ENCODE measurements around the gene IL20RA. TPM values are rescaled to one million over a fixed set of nuclear protein-coding genes. Genes with fewer than 3 reads are reported as not detected.

IL20RA gene
- total RNA-seq, 1 experiment from 2014 or later = 1.6 TPM

GRCh38 chr6:137025786-137026730, 18.7 kb downstream of the IL20RA start:
- H3K4me3 ChIP-seq (ENCODE audit: low read depth, low read length) = no peak overlapping the region

DNA sequence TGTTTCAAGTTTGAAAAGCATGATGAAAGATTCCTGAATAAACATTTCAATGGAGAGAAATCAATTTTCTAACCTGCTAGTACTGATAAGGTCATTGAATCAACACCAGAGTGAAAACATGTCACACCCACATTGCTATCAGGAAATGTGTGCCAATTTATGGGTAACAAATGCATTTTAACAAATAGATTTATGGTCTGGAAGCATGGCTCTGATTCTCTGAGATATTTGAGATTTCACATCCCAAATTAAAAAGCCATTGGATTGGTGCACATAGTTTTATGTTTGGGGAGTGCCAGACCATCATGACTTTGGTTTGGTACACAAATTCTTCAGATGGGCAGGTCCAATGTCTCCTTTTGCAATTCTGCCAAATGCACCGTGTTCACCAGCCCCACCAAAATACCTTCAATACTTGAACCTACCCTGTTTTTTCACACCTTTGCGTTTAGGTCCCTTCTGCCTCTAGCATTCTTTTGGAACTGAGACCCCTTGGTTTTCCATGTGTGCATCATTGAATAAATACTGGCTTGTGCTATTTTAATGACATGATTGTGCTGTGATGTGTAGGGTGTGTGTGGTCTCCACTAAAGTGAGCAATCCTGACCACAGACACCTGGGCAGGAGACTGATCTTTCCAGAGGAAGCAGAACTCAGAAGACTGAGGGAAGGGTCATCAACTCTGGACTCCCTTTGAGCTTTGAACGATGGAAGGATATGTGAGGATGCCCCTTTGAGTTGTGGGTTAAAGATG, 20.4 kb downstream of the IL20RA start:
- no TSS peak for BruUV-seq (replicated peaks)
- no peak for DNase-seq
- Mint-ChIP-seq H3K27ac (ENCODE audit: unreplicated experiment) (no peak overlapping the region), H3K9me3 (ENCODE audit: unreplicated experiment) (no peaks in the 10 kb centered on the region), H3K36me3 (ENCODE audit: insufficient read depth, unreplicated experiment) (no peaks in the 10 kb centered on the region), H3K4me3 (ENCODE audit: unreplicated experiment) (no peak overlapping the region), H3K4me1 (ENCODE audit: low read depth, unreplicated experiment) (peaks cover 7% of the 10 kb centered on the region), H3K27me3 (ENCODE audit: insufficient read depth, unreplicated experiment) (no peaks in the 10 kb centered on the region)
- Histone ChIP-seq H3K4me1 (no peaks in the 10 kb centered on the region), H3K4me3 (ENCODE audit: low read depth, low read length) (no peak overlapping the region), H3K36me3 (ENCODE audit: control insufficient read depth, insufficient read depth, low read length) (no peaks in the 10 kb centered on the region), H3K9me3 (no peaks in the 10 kb centered on the region), H3K27me3 (replicated peaks; ENCODE audit: control insufficient read depth, insufficient read depth, low read length) (no peaks in the 10 kb centered on the region)
- no peak for TF ChIP-seq CTCF (IDR thresholded peaks at IDR 0.05; ENCODE audit: insufficient read depth in 1 of 2, low read depth in 1 of 2, low read length in 1 of 2, severe bottlenecking in 1 of 2, unreplicated experiment in 1 of 2)
- CTCF ChIA-PET = no interaction called here
- intact Hi-C loops (cut with micrococcal nuclease; ENCODE audit: unreplicated experiment) = no loop called here
- POLR2A ChIA-PET = no interaction called here

More at GRCh38 chr6:137025786-137026730, 18.7 kb downstream of the IL20RA start:
- CTCF ChIA-PET = no interaction called here
- no TSS peak for BruUV-seq (replicated peaks)
- POLR2A ChIA-PET = no interaction called here
- no peak for TF ChIP-seq CTCF (IDR thresholded peaks at IDR 0.05; ENCODE audit: insufficient read depth in 1 of 2, low read depth in 1 of 2, low read length in 1 of 2, severe bottlenecking in 1 of 2, unreplicated experiment in 1 of 2)
- Histone ChIP-seq H3K36me3 (ENCODE audit: control insufficient read depth, insufficient read depth, low read length) (no peaks in the 10 kb centered on the region), H3K9me3 (no peaks in the 10 kb centered on the region), H3K4me1 (no peaks in the 10 kb centered on the region), H3K27me3 (replicated peaks; ENCODE audit: control insufficient read depth, insufficient read depth, low read length) (no peaks in the 10 kb centered on the region)
- Mint-ChIP-seq H3K4me1 (ENCODE audit: low read depth, unreplicated experiment) (peaks cover 7% of the 10 kb centered on the region), H3K4me3 (ENCODE audit: unreplicated experiment) (no peak overlapping the region), H3K36me3 (ENCODE audit: insufficient read depth, unreplicated experiment) (no peaks in the 10 kb centered on the region), H3K27ac (ENCODE audit: unreplicated experiment) (no peak overlapping the region), H3K27me3 (ENCODE audit: insufficient read depth, unreplicated experiment) (no peaks in the 10 kb centered on the region), H3K9me3 (ENCODE audit: unreplicated experiment) (no peaks in the 10 kb centered on the region)
- intact Hi-C loops (cut with micrococcal nuclease; ENCODE audit: unreplicated experiment) = no loop called here
- no peak for DNase-seq

GRCh38 chr6:137020776-137021175, 24.0 kb downstream of the IL20RA start:
- no peak overlapping the region for H3K4me3 ChIP-seq (ENCODE audit: low read depth, low read length)
- no TSS peak for BruUV-seq (replicated peaks)
- no peaks in the 10 kb centered on the region for H3K9me3 Mint-ChIP-seq (ENCODE audit: unreplicated experiment)
- TF ChIP-seq CTCF (IDR thresholded peaks at IDR 0.05; ENCODE audit: insufficient read depth in 1 of 2, low read depth in 1 of 2, low read length in 1 of 2, severe bottlenecking in 1 of 2, unreplicated experiment in 1 of 2) = no peak
- peaks cover 16% of the 10 kb centered on the region for H3K4me1 ChIP-seq
- DNase-seq = no peak
- H3K27me3 Mint-ChIP-seq (ENCODE audit: insufficient read depth, unreplicated experiment) = no peaks in the 10 kb centered on the region
- ChIA-PET CTCF (interaction anchor here (0.7 kb wide), 1 partner anchor 137 kb away, joined by 5 read pairs; no protein-coding TSS in a partner anchor), POLR2A (no interaction called here)
- no peak overlapping the region for H3K27ac Mint-ChIP-seq (ENCODE audit: unreplicated experiment)
- intact Hi-C loops (cut with micrococcal nuclease; ENCODE audit: unreplicated experiment) = no loop called here
- peaks cover 21% of the 10 kb centered on the region for H3K4me1 Mint-ChIP-seq (ENCODE audit: low read depth, unreplicated experiment)
- no peak overlapping the region for H3K4me3 Mint-ChIP-seq (ENCODE audit: unreplicated experiment)
- H3K36me3 ChIP-seq (ENCODE audit: control insufficient read depth, insufficient read depth, low read length) = no peaks in the 10 kb centered on the region
- no peaks in the 10 kb centered on the region for H3K27me3 ChIP-seq (replicated peaks; ENCODE audit: control insufficient read depth, insufficient read depth, low read length)
- H3K9me3 ChIP-seq = no peaks in the 10 kb centered on the region
- no peaks in the 10 kb centered on the region for H3K36me3 Mint-ChIP-seq (ENCODE audit: insufficient read depth, unreplicated experiment)

Measured in Caco-2 (cell line).